GM19025 (cell line): Measurements from ENCODE around the gene TNS3.

Source experiments
- ATAC-seq: cut with Tn5 transposase; IDR thresholded peaks from one replicate; pipeline ENCODE4 v1.9.1; 2021; ENCODE audit warnings: mild to moderate bottlenecking, low read depth, moderate library complexity; ENCODE audit not compliant: unreplicated experiment

Gene TNS3

GRCh38 chr7:47325337-47325736 lies 256.6 kb downstream of the TNS3 start:
- ATAC-seq = no peak

- ATAC-seq = no peak
These were observed 258.0 kb downstream of the TNS3 start for GRCh38 chr7:47323904-47324303.

- no peak for ATAC-seq
These were observed 259.2 kb downstream of the TNS3 start for GRCh38 chr7:47322731-47323130.

GRCh38 chr7:47320296-47320695 lies 261.6 kb downstream of the TNS3 start:
- ATAC-seq = no peak

- peak; percentile 74 for ATAC-seq
These were observed 263.3 kb downstream of the TNS3 start for GRCh38 chr7:47318395-47319182.

- ATAC-seq = no peak
These were observed 264.4 kb downstream of the TNS3 start for GRCh38 chr7:47317487-47317886.

GRCh38 chr7:47314728-47315607 lies 266.9 kb downstream of the TNS3 start:
- ATAC-seq = no peak

GRCh38 chr7:47314248-47314647 lies 267.7 kb downstream of the TNS3 start:
- no peak for ATAC-seq

- ATAC-seq = no peak
These were observed 268.3 kb downstream of the TNS3 start for GRCh38 chr7:47313564-47313963.

GRCh38 chr7:47311891-47312290 lies 270.0 kb downstream of the TNS3 start:
- ATAC-seq = no peak

- ATAC-seq = no peak
These were observed 271.9 kb downstream of the TNS3 start for GRCh38 chr7:47310020-47310419.

GRCh38 chr7:47308808-47309207 lies 273.1 kb downstream of the TNS3 start:
- no peak for ATAC-seq

- ATAC-seq = no peak
These were observed 274.6 kb downstream of the TNS3 start for GRCh38 chr7:47307311-47307710.

GRCh38 chr7:47304727-47305719 lies 276.9 kb downstream of the TNS3 start:
- ATAC-seq = no peak

GRCh38 chr7:47303695-47304453 lies 278.0 kb downstream of the TNS3 start:
- no peak for ATAC-seq

GRCh38 chr7:47303014-47303694 lies 278.8 kb downstream of the TNS3 start:
- ATAC-seq = no peak

GRCh38 chr7:47302560-47302959 lies 279.4 kb downstream of the TNS3 start:
- no peak for ATAC-seq

- no peak for ATAC-seq
These were observed 280.1 kb downstream of the TNS3 start for GRCh38 chr7:47301657-47302295.

- no peak for ATAC-seq
These were observed 280.8 kb downstream of the TNS3 start for GRCh38 chr7:47301105-47301477.
